Nephron progenitor cell (in vitro differentiated cells): ENCODE data around the gene PDE6B.
"Not testable (repeated sequence)": the region's sequence is repeated elsewhere in the genome, so short reads cannot be mapped to it uniquely, and the experiment has no call there.

Experiments used
- DNase-seq: peaks from one replicate; pipeline ENCODE4 v3.0.0; 2021
- H3K27ac Mint-ChIP-seq: 2 replicates; pipeline ENCODE4 v1.8.0; 2021; ENCODE audit warnings: mild to moderate bottlenecking, moderate library complexity, mixed read lengths
- H3K27me3 Mint-ChIP-seq: 2 replicates; pipeline ENCODE4 v1.8.0; 2021; ENCODE audit warnings: mild to moderate bottlenecking, low read depth, mixed read lengths; ENCODE audit not compliant: poor library complexity
- H3K36me3 Mint-ChIP-seq: 2 replicates; pipeline ENCODE4 v1.8.0; 2021; ENCODE audit warnings: low read depth, mixed read lengths
- H3K4me1 Mint-ChIP-seq: 2 replicates; pipeline ENCODE4 v1.8.0; 2021; ENCODE audit warnings: mixed read lengths
- H3K4me3 Mint-ChIP-seq: 2 replicates; pipeline ENCODE4 v1.8.0; 2021; ENCODE audit warnings: mild to moderate bottlenecking, moderate library complexity, mixed read lengths
- H3K9me3 Mint-ChIP-seq: 2 replicates; pipeline ENCODE4 v1.8.0; 2021; ENCODE audit warnings: mild to moderate bottlenecking, moderate library complexity, mixed read lengths
- TF ChIP-seq, protein P1 (sequence below): fragments of 200-600 bp; sonication (generic); IDR thresholded peaks from 2 replicates; pipeline ENCODE4 v1.5.0; 2021; ENCODE audit warnings: antibody characterized with exemption

The PDE6B gene

GRCh38 chr4:587671-588350 lies 37.6 kb upstream of the PDE6B start:
- Mint-ChIP-seq H3K27me3 (peaks cover 43% of the 10 kb centered on the region), H3K4me3 (no peak overlapping the region), H3K27ac (no peak overlapping the region), H3K36me3 (no peaks in the 10 kb centered on the region), H3K9me3 (peaks cover 38% of the 10 kb centered on the region), H3K4me1 (no peaks in the 10 kb centered on the region)
- TF ChIP-seq, protein P1, sequence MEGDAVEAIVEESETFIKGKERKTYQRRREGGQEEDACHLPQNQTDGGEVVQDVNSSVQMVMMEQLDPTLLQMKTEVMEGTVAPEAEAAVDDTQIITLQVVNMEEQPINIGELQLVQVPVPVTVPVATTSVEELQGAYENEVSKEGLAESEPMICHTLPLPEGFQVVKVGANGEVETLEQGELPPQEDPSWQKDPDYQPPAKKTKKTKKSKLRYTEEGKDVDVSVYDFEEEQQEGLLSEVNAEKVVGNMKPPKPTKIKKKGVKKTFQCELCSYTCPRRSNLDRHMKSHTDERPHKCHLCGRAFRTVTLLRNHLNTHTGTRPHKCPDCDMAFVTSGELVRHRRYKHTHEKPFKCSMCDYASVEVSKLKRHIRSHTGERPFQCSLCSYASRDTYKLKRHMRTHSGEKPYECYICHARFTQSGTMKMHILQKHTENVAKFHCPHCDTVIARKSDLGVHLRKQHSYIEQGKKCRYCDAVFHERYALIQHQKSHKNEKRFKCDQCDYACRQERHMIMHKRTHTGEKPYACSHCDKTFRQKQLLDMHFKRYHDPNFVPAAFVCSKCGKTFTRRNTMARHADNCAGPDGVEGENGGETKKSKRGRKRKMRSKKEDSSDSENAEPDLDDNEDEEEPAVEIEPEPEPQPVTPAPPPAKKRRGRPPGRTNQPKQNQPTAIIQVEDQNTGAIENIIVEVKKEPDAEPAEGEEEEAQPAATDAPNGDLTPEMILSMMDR: no peak
- DNase-seq: no peak

DNA sequence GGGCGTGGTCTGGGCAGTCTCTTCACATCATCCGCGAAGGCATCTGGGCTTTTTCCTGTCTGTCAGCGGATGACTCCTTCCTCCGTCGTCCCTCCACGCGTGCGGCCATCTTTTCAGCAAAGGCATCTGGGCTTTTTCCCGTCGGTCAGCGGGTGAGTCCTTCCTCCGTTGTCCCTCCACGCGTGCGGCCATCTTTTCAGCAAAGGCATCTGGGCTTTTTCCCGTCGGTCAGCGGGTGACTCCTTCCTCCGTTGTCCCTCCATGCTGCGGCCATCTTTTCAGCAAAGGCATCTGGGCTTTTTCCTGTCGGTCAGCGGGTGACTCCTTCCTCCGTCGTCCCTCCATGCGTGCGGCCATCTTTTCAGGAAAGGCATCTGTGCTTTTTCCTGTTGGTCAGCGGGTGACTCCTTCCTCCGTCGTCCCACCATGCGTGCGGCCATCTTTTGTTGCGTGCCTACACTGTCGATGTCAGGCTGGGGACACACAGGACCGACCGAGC lies 37.0 kb upstream of the PDE6B start:
- DNase-seq: no peak
- Mint-ChIP-seq H3K4me3 (no peak overlapping the region), H3K9me3 (peaks cover 33% of the 10 kb centered on the region), H3K27me3 (peaks cover 42% of the 10 kb centered on the region), H3K36me3 (no peaks in the 10 kb centered on the region), H3K27ac (no peak overlapping the region), H3K4me1 (no peaks in the 10 kb centered on the region)
- TF ChIP-seq, protein P1: no peak

- no peak overlapping the region for H3K4me3 Mint-ChIP-seq
- no peak for DNase-seq
- peaks cover 39% of the 10 kb centered on the region for H3K27me3 Mint-ChIP-seq
- no peaks in the 10 kb centered on the region for H3K4me1 Mint-ChIP-seq
- no peaks in the 10 kb centered on the region for H3K36me3 Mint-ChIP-seq
- TF ChIP-seq, protein P1: no peak
- H3K9me3 Mint-ChIP-seq: peaks cover 26% of the 10 kb centered on the region
- no peak overlapping the region for H3K27ac Mint-ChIP-seq
These were observed 36.0 kb upstream of the PDE6B start for GRCh38 chr4:589219-589963.

DNA sequence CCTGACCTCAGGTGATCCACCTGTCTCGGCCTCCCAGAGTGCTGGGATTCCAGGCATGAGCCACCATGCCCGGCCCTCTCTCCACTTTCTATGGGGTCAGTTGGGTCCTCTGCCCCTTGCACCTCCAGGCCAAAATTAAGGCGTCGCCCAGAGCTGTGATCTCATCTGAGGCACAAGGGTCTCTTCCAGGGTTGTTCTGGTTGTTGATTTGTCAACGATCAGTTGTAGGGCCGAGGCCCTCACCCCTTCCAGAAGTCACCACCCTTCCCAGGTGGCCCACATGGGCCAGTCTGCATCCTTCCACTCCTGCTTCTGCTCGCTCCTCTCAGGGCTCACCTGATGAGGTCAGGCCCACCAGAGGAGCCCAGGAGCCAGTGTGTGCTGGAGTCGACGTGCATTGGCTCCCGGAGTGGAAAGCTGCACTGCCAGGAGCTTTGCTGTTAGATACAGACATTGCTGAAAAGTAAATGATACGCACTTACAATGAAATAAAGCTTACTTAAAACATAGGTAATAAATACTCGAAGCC lies 35.0 kb upstream of the PDE6B start:
- TF ChIP-seq, protein P1: no peak
- Mint-ChIP-seq H3K27me3 (peaks cover 43% of the 10 kb centered on the region), H3K36me3 (no peaks in the 10 kb centered on the region)

DNA sequence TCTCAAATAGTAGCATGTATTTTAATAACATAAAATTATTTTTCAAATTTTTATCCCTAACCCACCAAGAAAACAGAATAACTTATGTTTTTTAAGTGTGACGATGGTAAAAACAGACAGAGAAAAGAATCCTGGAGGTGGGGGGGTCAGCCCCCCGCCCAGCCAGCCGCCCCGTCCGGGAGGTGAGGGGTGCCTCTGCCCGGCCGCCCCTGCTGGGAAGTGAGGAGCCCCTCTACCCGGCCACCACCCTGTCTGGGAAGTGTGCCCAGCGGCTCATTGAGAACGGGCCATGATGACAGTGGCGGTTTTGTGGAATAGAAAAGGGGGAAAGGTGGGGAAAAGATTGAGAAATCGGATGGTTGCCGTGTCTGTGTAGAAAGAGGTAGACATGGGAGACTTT lies 33.2 kb upstream of the PDE6B start:
- H3K4me1 Mint-ChIP-seq, DNase-seq, H3K27ac Mint-ChIP-seq, H3K4me3 Mint-ChIP-seq, H3K36me3 Mint-ChIP-seq: not testable (repeated sequence)
- Mint-ChIP-seq H3K9me3 (peaks cover 30% of the 10 kb centered on the region), H3K27me3 (peaks cover 48% of the 10 kb centered on the region)

More for the DNA sequence above, 35.0 kb upstream of the PDE6B start:
- DNase-seq: no peak
- Mint-ChIP-seq H3K4me1 (no peaks in the 10 kb centered on the region), H3K9me3 (peaks cover 34% of the 10 kb centered on the region), H3K4me3 (no peak overlapping the region), H3K27ac (no peak overlapping the region)

GRCh38 chr4:592825-593520 lies 32.4 kb upstream of the PDE6B start:
- H3K4me3 Mint-ChIP-seq: no peak overlapping the region
- H3K36me3 Mint-ChIP-seq: no peaks in the 10 kb centered on the region
- TF ChIP-seq, protein P1: no peak
- peaks cover 53% of the 10 kb centered on the region for H3K27me3 Mint-ChIP-seq
- H3K9me3 Mint-ChIP-seq: peaks cover 30% of the 10 kb centered on the region
- no peaks in the 10 kb centered on the region for H3K4me1 Mint-ChIP-seq
- DNase-seq: no peak
- H3K27ac Mint-ChIP-seq: no peak overlapping the region
